ENCODE measurements around the gene TMEM26.

The TMEM26 gene

GRCh38 chr10:61452655-61453641, at the start of gene TMEM26:
Gene TMEM26 (minus strand): TSS chr10:61453381. CDS start chr10:61453081, 300 bp downstream.
- no peak for DNase-seq (ENCODE audit: low read depth)

DNA sequence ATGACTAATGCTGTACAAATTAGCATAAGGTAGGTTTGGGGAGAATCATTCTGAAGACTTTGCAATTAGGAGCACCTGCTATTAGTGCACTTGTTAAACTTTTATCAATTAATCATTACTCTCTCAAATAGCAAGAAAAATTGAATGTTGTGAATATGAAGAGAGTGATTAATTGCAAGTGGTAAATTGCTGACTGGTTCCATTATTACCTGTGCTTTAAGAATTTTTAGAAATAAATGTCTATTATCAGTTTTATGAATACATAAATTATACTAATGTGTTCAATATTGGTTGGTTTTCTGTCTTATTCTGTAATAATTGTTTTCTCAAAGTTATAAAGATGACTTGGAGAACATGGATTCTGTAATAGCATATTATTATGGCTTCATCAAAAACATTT, 47.3 kb upstream of the TMEM26 start:
- no peak for DNase-seq (ENCODE audit: low read depth)

DNA sequence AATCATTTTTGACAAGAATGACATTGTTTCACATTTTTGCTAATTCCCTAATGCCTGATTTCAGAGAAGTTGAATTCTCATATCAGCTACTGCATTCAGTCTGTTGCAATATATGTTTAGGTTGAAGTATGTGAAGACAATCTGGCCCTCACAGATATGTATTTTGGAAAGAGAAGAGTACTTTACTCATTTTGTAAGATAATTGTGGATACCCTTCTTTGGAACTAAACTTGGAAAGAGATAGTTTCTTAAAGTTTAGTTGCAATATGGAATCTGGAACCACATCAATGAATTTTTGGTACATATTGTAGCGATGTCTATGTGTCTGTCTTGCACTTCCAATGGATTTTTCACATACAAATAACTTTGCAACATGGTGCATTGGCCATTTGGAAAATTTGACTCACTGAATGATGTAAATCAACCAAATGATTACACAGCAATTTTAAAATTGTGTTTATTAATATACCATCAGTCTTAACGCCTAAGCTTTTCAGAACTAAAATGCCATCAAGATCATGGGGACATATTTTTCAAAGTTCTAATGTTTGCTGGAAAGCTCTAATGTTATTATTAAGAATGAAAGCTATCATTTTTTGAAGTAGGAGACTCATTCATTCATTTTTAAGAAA, 39.3 kb upstream of the TMEM26 start:
- no peak for DNase-seq (ENCODE audit: low read depth)

GRCh38 chr10:61487506-61487905, 34.3 kb upstream of the TMEM26 start:
- DNase-seq (ENCODE audit: low read depth): no peak

DNA sequence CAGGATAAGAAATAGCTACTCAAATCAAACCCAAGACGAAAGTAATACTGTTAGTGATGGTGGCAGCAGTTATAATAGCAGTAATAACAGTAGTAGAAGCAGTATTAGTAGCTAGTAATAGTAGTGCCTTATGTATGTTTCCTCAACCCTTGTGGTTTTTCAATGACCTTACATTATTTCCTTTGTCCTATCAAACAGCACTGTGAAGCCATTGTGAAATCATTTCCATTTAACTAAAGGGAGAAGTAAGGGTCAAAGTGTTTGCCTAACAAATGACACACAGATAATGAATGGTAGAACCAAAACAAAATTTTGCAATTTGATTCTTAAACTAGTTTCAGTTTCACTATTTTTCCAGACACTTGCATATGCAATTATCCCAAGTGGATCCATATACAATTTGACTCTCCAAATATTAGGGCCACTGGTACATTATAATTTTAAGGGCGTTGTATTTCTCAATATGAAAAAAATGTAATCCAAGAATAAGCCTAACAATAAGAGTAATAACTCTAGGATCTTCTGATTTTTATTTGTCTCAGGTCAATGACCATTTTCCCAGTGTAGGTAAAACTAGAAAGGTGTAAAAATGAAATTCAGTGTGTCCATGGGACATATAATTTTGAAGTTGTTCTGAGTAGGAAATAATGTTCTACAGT, 33.7 kb upstream of the TMEM26 start:
- no peak for DNase-seq (ENCODE audit: low read depth)

- no peak for DNase-seq (ENCODE audit: low read depth)
Measured at GRCh38 chr10:61486251-61486650, 33.1 kb upstream of the TMEM26 start.

DNA sequence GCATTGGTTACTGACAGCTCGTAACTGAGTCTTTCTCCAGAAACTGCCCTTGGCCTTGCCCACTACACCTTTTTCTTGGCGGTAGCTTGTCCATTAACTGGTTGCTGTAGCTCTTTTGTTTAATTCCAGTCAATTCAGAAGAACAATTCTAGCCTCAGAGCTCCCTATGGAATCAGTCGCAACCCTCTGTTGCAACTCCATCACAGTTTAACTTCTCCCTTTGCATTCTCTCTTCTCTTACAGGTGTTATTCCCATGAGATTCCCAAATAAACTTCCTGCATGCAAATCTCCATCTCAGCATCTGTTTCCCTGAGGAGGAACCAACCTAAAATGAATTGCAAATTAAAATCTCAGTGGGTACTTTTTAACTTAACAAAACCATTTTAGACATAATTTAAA, 28.4 kb upstream of the TMEM26 start:
- no peak for DNase-seq (ENCODE audit: low read depth)

GRCh38 chr10:61480208-61480607, 27.0 kb upstream of the TMEM26 start:
- DNase-seq (ENCODE audit: low read depth): no peak

GRCh38 chr10:61478621-61479312, 25.6 kb upstream of the TMEM26 start:
- no peak for DNase-seq (ENCODE audit: low read depth)

GRCh38 chr10:61477451-61477850, 24.3 kb upstream of the TMEM26 start:
- no peak for DNase-seq (ENCODE audit: low read depth)

DNA sequence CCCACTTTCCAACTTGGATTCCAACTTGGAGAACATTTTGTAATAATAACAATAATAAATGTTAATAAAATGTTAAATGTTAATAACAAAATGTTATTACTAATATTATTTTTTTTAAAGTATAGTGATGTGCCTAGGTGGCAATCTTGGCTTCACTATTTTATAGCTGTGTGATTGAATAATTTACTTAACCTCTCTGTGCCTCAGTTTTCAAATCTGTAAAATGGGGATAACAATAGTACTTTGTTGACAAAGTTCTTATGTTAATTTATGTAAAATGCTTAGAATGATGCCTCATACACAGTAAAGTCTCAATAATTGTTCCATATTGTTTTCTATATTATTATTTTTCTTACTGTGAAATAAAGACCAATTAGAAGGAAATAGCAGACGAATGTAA, 23.3 kb upstream of the TMEM26 start:
- no peak for DNase-seq (ENCODE audit: low read depth)

GRCh38 chr10:61475449-61475873, 22.3 kb upstream of the TMEM26 start:
- no peak for DNase-seq (ENCODE audit: low read depth)

DNA sequence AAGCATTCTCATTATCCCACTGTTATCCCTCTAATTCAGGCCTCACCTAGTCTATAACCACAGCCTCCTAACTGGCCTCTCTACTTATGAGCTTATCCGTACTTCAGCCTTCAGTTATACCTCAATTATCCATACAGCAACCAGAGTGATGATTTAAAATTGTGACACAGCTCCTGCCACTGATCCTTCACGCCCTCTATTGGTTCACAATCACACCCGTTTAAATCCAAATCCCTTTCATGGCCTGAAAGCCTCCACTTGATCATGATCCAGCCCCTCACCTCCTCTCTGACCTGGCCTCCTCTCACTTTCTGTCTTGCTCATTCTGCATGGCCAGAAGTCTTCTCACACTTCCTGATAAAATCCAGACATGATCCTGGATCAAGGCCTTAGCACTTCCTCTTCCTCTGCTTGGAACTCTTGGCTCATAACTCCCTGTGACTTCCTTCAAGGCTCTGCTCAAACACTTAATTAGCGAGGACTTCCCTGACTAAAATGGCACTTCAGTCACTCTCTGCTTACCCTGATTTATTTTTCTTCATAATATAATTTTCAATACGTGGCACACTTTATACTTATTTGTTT, 19.0 kb upstream of the TMEM26 start:
- DNase-seq (ENCODE audit: low read depth): no peak

DNA sequence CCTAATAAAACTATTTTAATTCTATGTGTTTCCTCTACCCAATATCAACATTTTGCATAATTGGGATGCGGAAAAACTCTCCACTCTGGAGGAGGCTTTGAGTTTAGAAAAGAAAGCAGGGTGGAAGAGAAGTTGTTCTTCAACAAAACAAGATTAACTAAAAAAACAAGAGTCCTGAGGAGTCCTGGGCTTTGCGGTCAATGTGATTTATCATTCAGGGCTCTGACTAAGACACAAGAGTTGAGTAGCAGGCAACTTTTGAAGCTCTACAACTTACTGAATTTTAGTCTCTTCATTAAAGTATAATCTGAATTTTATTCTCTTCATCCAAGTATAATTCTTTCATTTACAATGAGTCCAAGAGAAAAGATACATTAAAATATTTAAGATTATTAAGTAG, 18.3 kb upstream of the TMEM26 start:
- DNase-seq (ENCODE audit: low read depth): no peak

DNA sequence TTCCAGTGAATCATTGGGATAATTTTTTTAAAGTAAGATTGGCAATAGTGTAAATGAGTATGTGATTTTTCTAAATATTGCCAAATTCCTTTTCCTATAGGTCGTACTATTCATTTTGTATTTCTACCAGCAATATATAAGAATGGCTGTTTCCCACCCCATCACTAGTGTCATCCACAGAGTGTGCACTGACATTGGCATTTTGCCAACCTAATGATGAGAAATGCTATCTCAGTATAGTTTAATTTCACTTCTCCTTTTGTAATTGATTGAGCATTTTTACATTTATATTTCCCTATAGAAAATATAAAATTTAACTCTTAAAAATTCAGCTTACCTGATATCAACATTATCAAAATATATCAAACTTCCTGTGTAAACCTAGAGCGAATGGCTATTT, 17.6 kb upstream of the TMEM26 start:
- DNase-seq (ENCODE audit: low read depth): no peak

GRCh38 chr10:61465901-61466632, 12.9 kb upstream of the TMEM26 start:
- DNase-seq (ENCODE audit: low read depth): no peak

DNA sequence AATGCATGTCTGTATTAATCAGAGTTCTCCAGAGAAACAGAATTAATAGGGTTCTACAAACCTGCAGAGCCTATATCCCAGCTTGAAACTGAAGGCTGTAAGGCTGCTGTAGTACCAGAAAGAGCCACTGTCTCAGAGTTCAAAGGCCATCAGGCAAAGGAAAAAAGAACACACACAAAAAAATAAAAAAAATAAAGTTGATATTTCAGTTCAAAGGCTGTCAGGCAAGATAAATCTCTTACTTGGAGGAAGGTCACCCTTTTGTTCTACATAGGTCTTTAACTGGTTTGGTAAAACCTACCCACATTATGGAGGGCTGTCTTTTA, 12.0 kb upstream of the TMEM26 start:
- DNase-seq (ENCODE audit: low read depth): no peak

- DNase-seq (ENCODE audit: low read depth): no peak
Measured at GRCh38 chr10:61464461-61465170, 11.4 kb upstream of the TMEM26 start.

DNA sequence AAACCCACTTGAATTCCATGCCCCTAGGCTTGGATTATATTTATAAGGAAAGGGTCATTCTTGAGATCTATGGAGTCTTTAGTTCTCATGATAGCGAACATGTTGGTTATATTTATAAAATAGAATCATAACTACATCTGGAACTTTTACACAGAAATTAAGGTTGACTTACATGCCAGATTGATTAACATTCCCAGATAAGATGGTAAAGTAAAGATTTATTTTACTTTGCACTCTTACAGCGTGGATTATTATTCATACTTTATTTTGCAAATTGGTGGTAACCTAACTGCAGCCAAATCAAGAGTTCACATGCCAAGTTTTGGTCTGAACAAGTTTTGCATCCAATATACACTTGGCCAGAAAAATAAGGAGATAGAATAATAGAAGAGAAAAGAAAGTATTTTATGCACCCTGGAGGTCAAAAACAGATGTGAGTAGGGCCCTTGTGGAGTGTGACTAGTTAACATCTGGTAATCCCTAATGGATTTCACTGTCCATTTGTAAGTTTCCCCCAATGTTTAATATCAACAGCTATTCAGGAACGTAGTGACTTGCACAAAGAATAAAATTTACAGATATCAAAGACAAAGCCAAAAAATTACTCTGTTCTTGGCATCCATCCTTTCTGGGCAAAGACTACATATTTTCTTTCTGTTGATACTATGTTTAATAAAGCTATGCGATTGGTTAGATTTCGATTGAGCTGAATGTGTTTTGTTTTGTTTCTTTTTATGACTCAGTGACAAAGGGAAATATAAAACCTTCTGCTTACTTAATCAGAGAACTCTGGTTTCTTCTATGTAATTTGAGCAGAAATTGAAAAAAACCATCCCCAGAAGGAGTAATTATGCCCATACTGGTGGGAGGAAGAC, 10.1 kb upstream of the TMEM26 start:
- no peak for DNase-seq (ENCODE audit: low read depth)

DNA sequence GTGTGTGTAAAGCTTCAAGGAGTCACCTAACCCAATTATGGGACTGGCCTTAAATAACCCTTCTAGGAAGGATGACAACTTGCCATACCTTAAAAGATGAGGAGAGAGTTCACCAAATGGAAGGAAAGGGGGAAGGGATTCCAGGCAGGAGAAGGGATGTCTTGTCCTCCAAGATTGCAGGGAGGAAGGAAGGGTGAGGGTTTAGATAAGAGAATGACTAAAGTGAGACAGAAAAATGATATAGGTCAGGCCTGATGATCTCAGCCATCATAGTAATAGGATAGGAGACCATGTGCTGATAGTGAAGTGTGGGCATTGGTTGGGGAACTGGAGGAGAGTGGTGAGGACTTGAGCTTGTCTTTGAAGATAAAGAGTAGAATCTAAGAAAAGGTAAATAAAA, 7.7 kb upstream of the TMEM26 start:
- no peak for DNase-seq (ENCODE audit: low read depth)

Data from CMK (cell line).